ENCODE results near the gene PMS1.
"Not testable (repeated sequence)": the region's sequence is repeated elsewhere in the genome, so short reads cannot be mapped to it uniquely, and the experiment has no call there.

PMS1 gene

GRCh38 chr2:189860161-189860560 lies 75.9 kb downstream of the PMS1 start:
- no peak for DNase-seq

- no peak for DNase-seq
Observed at GRCh38 chr2:189862751-189863150, 78.5 kb downstream of the PMS1 start.

- DNase-seq = no peak
Observed at GRCh38 chr2:189865826-189866225, 81.6 kb downstream of the PMS1 start.

GRCh38 chr2:189866296-189866695 lies 82.0 kb downstream of the PMS1 start:
- DNase-seq = no peak

GRCh38 chr2:189868896-189869295 lies 84.6 kb downstream of the PMS1 start:
- DNase-seq = no peak

GRCh38 chr2:189870381-189871085 lies 86.3 kb downstream of the PMS1 start:
- DNase-seq = no peak

GRCh38 chr2:189873696-189874095 lies 89.4 kb downstream of the PMS1 start:
- DNase-seq = no peak

- no peak for DNase-seq
Observed at GRCh38 chr2:189874586-189875320, 90.5 kb downstream of the PMS1 start.

- no peak for DNase-seq
Observed at GRCh38 chr2:189876271-189876670, 92.0 kb downstream of the PMS1 start.

- DNase-seq = no peak
Observed at GRCh38 chr2:189879716-189880081, 95.4 kb downstream of the PMS1 start.

- DNase-seq = no peak
Observed at GRCh38 chr2:189880429-189880828, 96.2 kb downstream of the PMS1 start.

- no peak for DNase-seq
Observed at GRCh38 chr2:189880832-189881492, 96.7 kb downstream of the PMS1 start.

GRCh38 chr2:189885368-189885767 lies 101.1 kb downstream of the PMS1 start:
- DNase-seq = no peak

GRCh38 chr2:189892546-189893294 lies 108.5 kb downstream of the PMS1 start:
- not testable (repeated sequence) for DNase-seq

- DNase-seq = no peak
Observed at GRCh38 chr2:189896809-189897208, 112.6 kb downstream of the PMS1 start.

GRCh38 chr2:189899101-189899500 lies 114.9 kb downstream of the PMS1 start:
- no peak for DNase-seq

GRCh38 chr2:189900726-189901125 lies 116.5 kb downstream of the PMS1 start:
- no peak for DNase-seq

GRCh38 chr2:189901664-189902063 lies 117.4 kb downstream of the PMS1 start:
- DNase-seq = no peak

- no peak for DNase-seq
Observed at GRCh38 chr2:189913821-189914220, 129.6 kb downstream of the PMS1 start.

GRCh38 chr2:189916651-189917050 lies 132.4 kb downstream of the PMS1 start:
- DNase-seq = no peak

All from anterior cingulate cortex (tissue), 58 donors.